Heart left ventricle (tissue), 16 donors: ENCODE data around the gene C10orf143. TPM values are rescaled to one million over a fixed set of nuclear protein-coding genes. Genes with fewer than 3 reads are reported as not detected.

Experiments
- ATAC-seq, 4 donors: fragments of 200-7000 bp; cut with Tn5 transposase; one replicate each; pipeline ENCODE4 v1.9.1; 2020 to 2022; ENCODE audit warnings: moderate library complexity in 4 of 4, mild to moderate bottlenecking in 3 of 4, moderate number of reproducible peaks in 1 of 4
- DNase-seq, 5 donors: peaks; one replicate each; pipeline ENCODE4 v3.0.0-alpha.2; 2020
- H3K27ac ChIP-seq, 12 donors: fragments of 200-600 bp; sonication (generic) in 4 of 12; one replicate each; pipeline versions ENCODE4 v1.5.0 to v1.8.0; 2016 to 2022; ENCODE audit warnings: mild to moderate bottlenecking in 2 of 12
- H3K27me3 ChIP-seq, 9 donors: fragments of 200-600 bp; sonication (generic) in 2 of 9; one replicate each; pipeline versions ENCODE4 v1.5.1 to v1.8.0; 2016 to 2022; ENCODE audit warnings: mild to moderate bottlenecking in 3 of 9
- H3K36me3 ChIP-seq, 9 donors: fragments of 200-600 bp; sonication (generic) in 2 of 9; one replicate each; pipeline versions ENCODE4 v1.5.0 to v1.8.0; 2018 to 2022; ENCODE audit warnings: mild to moderate bottlenecking in 2 of 9
- H3K4me1 ChIP-seq, 12 donors: fragments of 200-600 bp; sonication (generic) in 4 of 12; one replicate each; pipeline versions ENCODE4 v1.5.0 to v1.8.0; 2016 to 2022; ENCODE audit warnings: mild to moderate bottlenecking in 3 of 12
- H3K4me3 ChIP-seq, 12 donors: fragments of 200-600 bp; sonication (generic) in 4 of 12; one replicate each; pipeline versions ENCODE4 v1.5.0 to v1.8.0; 2017 to 2022; ENCODE audit warnings: mild to moderate bottlenecking in 9 of 12, moderate library complexity in 4 of 12
- H3K9me3 ChIP-seq, 12 donors: fragments of 200-600 bp; sonication (generic) in 4 of 12; one replicate each; pipeline versions ENCODE4 v1.5.0 to v1.8.0; 2016 to 2022; ENCODE audit warnings: mild to moderate bottlenecking in 1 of 12
- CTCF ChIP-seq, 12 donors: fragments of 200-600 bp; sonication (generic) in 4 of 12; IDR thresholded peaks; one replicate each; pipeline versions ENCODE4 v1.5.0 to v1.8.0; 2018 to 2022; ENCODE audit warnings: antibody characterized with exemption in 12 of 12, mild to moderate bottlenecking in 5 of 12
- POLR2A ChIP-seq, 2 donors: fragments of 450-650 bp; IDR thresholded peaks; one replicate each; pipeline ENCODE4 v1.6.1; 2017; ENCODE audit warnings: antibody characterized with exemption in 2 of 2, mild to moderate bottlenecking in 2 of 2, moderate library complexity in 2 of 2
- WGBS, 4 donors: extraction: QIAGEN DNeasy Blood & Tissue Kit in 2 of 4; methylation state at CpG; one replicate each; pipeline versions ENCODE4 v1.1.5 to v1.1.7; 2013 to 2018; 5-methylcytosine and 5-hydroxymethylcytosine counted together
- intact Hi-C, 10 donors: fragments of 100-400 bp; cut with DNase I; formaldehyde crosslinking; loops; one replicate each; pipeline versions ENCODE4 v1.11.1 to v1.14.2; 2022
- polyA plus RNA-seq, 2 donors: library from polyadenylated mRNA; stranded (reverse); fragments of 200-250 nt; gene quantifications; one replicate each; pipeline ENCODE4 v1.2.3, GENCODE V29; 2013
- total RNA-seq, 9 donors: library from RNA; depleted of rRNA in 2 of 9; stranded (reverse); fragments of >200 nt in 2 of 9; fragmentation: NEBNext Ultra II Directional in 3 of 9; extraction: Animal tissue kit (Norgen Biotek cat#: 25700) in 3 of 9; gene quantifications; one replicate each; pipeline versions ENCODE4 v1.1.0 to v1.2.4, GENCODE V29; 2016 to 2023
- donor health status: ischemic (EF 13 %, LVEDD 7.1; RV severe dilation, severe dysfunction).
- donor health status: healthy with polysubstance abuse.
- donor health status: DM: no; HTN: yes; CAD: no.
- donor health status: DM: no; HTN: no; CAD: no.
- donor health status: ischemic (EF 25% LVEDD 6.9; RV normal size, moderate dysfunction).
- donor health status: ischemic (EF 25% LVEDD 5.7; RV mildly dilated, moderate dysfunction).
- donor health status: healthy.
- donor health status: DM: yes; HTN: yes; CAD: no.
- donor health status: ischemic (EF 35%, LVEDD 5.7; RV mildly dilated, moderate dysfunction).
- donor health status: nonischemic (EF 11% LVEDD 7.7; RV severe dilation, severe dysfunction).
- donor health status: DM: yes; HTN: yes; CAD: no.
- donor health status: PGD.
- donor health status: ischemic (EF 29% LVEDD 5.4; RV normal size, mild dysfunction).
- donor health status: nonischemic (EF 23%, LVEDD 6.1; RV moderate dilation, normal function).

The C10orf143 gene
- total and polyA plus RNA-seq, 11 donors, result 0.32 to 3.7 (median 1.6) TPM; not detected in 1

DNA sequence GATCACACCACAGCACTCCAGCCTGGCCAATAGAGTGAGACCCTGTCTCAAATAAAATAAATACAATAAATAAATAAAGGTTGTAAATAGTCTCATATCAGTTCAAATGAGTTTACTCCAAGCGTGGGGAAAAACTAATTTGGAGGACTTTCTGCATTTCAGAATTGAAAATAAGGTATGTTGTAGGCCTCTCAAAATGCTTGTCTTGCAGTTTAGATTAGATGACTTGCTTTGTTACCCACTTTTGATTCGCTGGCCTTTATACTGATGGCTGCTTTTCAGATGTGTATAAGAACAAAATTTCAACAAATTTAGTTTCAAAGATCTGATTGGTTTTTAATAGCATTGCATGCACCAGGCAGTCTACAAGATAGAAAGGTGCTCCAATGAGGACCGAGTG, 2.2 kb upstream of the C10orf143 start:
- Histone ChIP-seq H3K9me3 (peaks cover 0 to 11% (median 6%) of the 10 kb centered on the region in 12 donors), H3K27me3 (no peaks in the 10 kb centered on the region), H3K4me3 (no peak overlapping the region), H3K36me3 (no peaks in the 10 kb centered on the region), H3K27ac (no peak overlapping the region), H3K4me1 (peaks cover 0 to 26% (median 16%) of the 10 kb centered on the region in 12 donors)
- intact Hi-C loops, result loop anchor here in 2 of 10 donors (5.0 to 10.0 kb wide), 2 partner anchors 646 to 1078 kb away; partner anchors contain the start of gene MGMT (in 1 of the 2)
- TF ChIP-seq POLR2A (IDR thresholded peaks at IDR 0.05), result no peak
- TF ChIP-seq CTCF (IDR thresholded peaks at IDR 0.05), result no peak
- DNase-seq (no peak), ATAC-seq (no peak)
- WGBS, 4 donors, result 93 to 98% (median 94%) methylated on average over 3 of the region's 3 CpGs

- TF ChIP-seq POLR2A (IDR thresholded peaks at IDR 0.05), result no peak
- TF ChIP-seq CTCF (IDR thresholded peaks at IDR 0.05), result no peak
- Histone ChIP-seq H3K27me3 (no peaks in the 10 kb centered on the region), H3K36me3 (no peaks in the 10 kb centered on the region), H3K4me3 (peak overlapping the region; percentile 52 to 89 (median 78)), H3K9me3 (peaks cover 0 to under 1% (median 0%) of the 10 kb centered on the region in 12 donors), H3K4me1 (peaks cover 0 to 26% (median 16%) of the 10 kb centered on the region in 12 donors), H3K27ac (peak overlapping the region in 11 of 12 donors; percentile 91 to 97 (median 94))
- DNase-seq (no peak), ATAC-seq (no peak)
- intact Hi-C loops, result loop anchor here in 6 of 10 donors (1.0 to 10.0 kb wide), 4 partner anchors 24 to 1077 kb away; partner anchors contain the start of genes GLRX3 (in 5 of the 6) and MGMT (in 1 of the 6)
- 74 to 81% (median 77%) methylated on average over 6 of the region's 6 CpGs for WGBS, 4 donors
Observed at GRCh38 chr10:130111852-130112180, 1.2 kb upstream of the C10orf143 start.

- intact Hi-C loops, result loop anchor here in 6 of 10 donors (1.0 to 10.0 kb wide), 4 partner anchors 25 to 1076 kb away; partner anchors contain the start of genes GLRX3 (in 5 of the 6) and MGMT (in 1 of the 6)
- Histone ChIP-seq H3K4me3 (peak overlapping the region; percentile 52 to 89 (median 78)), H3K27ac (peak overlapping the region; percentile 74 to 97 (median 94)), H3K36me3 (no peaks in the 10 kb centered on the region), H3K4me1 (peaks cover 0 to 26% (median 16%) of the 10 kb centered on the region in 12 donors), H3K9me3 (no peaks in the 10 kb centered on the region), H3K27me3 (no peaks in the 10 kb centered on the region)
- TF ChIP-seq CTCF (IDR thresholded peaks at IDR 0.05) (no peak), POLR2A (IDR thresholded peaks at IDR 0.05) (peak in 1 of 2 donors; percentile 63)
- 0 to 3% (median 1%) methylated on average over 24 to 49 of the region's 49 CpGs for WGBS, 4 donors
- peak; percentile 96 to 98 (median 97) for DNase-seq
- ATAC-seq, result peak; percentile 93 to 97 (median 94)
Observed at GRCh38 chr10:130111113-130111851, 652 bp upstream of the C10orf143 start.

DNA sequence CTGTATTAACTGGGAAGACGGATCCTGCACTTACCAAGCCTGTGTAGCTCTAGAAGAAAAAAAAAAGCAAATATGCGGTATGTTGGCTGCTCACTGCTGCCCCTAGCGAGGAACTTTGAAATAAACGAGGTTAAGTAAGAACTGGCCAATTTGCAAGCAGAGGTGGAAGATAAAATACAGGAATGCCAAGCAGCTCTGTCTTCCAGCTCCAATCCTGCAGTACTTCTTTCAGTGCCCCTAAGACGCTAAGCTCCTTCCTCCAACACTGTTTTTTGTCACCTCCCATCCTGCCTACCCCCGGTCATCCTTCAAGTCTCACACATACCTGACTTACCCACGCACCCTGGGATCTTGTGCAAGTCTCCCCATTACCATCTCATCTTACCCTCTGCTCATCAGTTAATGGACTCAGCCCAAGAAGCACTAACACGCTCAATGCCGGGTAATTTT, 809 bp downstream of the C10orf143 start:
- ATAC-seq (peak in 3 of 4 donors; percentile 16 to 22 (median 20)), DNase-seq (peak in 4 of 5 donors; percentile 50 to 74 (median 72))
- intact Hi-C loops, result loop anchor here in 7 of 10 donors (1.0 to 10.0 kb wide), 4 partner anchors 26 to 1075 kb away; partner anchors contain the start of genes GLRX3 (in 7 of the 7) and MGMT (in 1 of the 7)

More for the DNA sequence above, 809 bp downstream of the C10orf143 start:
- WGBS, 4 donors, result 1 to 2% (median 1%) methylated on average over 9 of the region's 9 CpGs
- no peaks in the 10 kb centered on the region for H3K9me3 ChIP-seq
- peak; percentile 73 to 93 (median 84) for TF ChIP-seq CTCF (IDR thresholded peaks at IDR 0.05)
- no peak for TF ChIP-seq POLR2A (IDR thresholded peaks at IDR 0.05)
- H3K27me3 ChIP-seq, result no peaks in the 10 kb centered on the region
- H3K4me1 ChIP-seq, result peaks cover 0 to 26% (median 16%) of the 10 kb centered on the region in 12 donors
- peaks cover 0 to 5% (median 0%) of the 10 kb centered on the region in 9 donors for H3K36me3 ChIP-seq
- H3K4me3 ChIP-seq, result peak overlapping the region; percentile 52 to 89 (median 78)
- H3K27ac ChIP-seq, result peak overlapping the region; percentile 66 to 97 (median 94)
